ENCODE data around the gene STUB1.

Gene STUB1

DNA sequence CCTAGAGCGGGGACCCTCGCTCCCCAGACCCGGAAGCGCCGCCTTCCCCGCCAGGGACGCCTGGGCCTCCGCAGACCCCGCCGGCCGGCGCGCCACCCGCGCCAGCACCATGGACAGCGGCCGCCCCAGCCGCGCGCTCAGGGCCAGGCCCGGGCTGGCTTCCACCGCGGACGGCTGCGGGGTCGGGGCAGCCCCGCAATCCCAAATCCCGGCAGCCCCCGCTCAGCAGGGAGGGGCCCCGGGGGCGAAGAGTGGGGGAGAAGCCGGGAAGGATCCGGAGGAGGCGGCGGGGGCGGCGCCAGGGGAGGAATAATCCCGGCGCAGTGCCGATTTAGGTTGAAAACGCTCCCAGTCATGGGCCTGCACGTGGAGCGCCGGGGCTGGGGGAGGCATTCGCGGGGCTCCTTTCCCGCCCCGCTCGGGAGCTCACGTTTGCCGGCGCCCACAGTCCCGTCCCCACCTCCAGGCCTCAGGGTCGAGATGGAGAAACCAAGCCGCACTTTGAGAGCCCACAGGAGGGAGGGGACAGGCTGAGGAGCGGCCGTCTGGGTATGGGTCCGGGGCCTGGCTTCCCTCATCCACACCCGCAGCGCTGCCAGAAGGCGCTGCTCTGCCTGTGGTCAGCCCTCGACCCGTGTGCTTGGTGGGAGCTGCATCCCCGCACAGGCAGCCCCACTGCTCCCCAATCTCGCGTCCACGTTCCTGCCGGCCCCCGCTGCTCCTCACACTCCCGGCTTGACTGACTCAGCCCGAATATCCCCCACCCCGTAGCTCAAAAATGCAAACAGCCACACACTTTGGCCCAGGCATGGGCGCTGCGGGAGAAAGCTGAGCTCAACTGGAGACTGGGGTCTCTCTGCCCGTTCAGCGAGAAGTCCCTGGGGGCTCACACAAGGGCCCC, 20.7 kb downstream of the STUB1 start:
- TF ChIP-seq, protein P1, sequence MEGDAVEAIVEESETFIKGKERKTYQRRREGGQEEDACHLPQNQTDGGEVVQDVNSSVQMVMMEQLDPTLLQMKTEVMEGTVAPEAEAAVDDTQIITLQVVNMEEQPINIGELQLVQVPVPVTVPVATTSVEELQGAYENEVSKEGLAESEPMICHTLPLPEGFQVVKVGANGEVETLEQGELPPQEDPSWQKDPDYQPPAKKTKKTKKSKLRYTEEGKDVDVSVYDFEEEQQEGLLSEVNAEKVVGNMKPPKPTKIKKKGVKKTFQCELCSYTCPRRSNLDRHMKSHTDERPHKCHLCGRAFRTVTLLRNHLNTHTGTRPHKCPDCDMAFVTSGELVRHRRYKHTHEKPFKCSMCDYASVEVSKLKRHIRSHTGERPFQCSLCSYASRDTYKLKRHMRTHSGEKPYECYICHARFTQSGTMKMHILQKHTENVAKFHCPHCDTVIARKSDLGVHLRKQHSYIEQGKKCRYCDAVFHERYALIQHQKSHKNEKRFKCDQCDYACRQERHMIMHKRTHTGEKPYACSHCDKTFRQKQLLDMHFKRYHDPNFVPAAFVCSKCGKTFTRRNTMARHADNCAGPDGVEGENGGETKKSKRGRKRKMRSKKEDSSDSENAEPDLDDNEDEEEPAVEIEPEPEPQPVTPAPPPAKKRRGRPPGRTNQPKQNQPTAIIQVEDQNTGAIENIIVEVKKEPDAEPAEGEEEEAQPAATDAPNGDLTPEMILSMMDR (IDR thresholded peaks at IDR 0.05; ENCODE audit: low read depth, low read length, missing control alignments) = no peak
- in situ Hi-C loops (cut with HindIII; ENCODE audit: low pct_ligation_motif_present, low sequenced_read_pairs) = loop anchor here (25.0 kb wide), 1 partner anchor 286 kb away; the partner anchor contains the start of gene SOX8
- Histone ChIP-seq H3K27ac (no peak overlapping the region), H3K4me3 (ENCODE audit: low read depth, low read length) (no peak overlapping the region), H3K36me3 (replicated peaks) (no peaks in the 10 kb centered on the region), H3K27me3 (replicated peaks) (peaks cover 62% of the 10 kb centered on the region)
- DNase-seq = no peak

DNA sequence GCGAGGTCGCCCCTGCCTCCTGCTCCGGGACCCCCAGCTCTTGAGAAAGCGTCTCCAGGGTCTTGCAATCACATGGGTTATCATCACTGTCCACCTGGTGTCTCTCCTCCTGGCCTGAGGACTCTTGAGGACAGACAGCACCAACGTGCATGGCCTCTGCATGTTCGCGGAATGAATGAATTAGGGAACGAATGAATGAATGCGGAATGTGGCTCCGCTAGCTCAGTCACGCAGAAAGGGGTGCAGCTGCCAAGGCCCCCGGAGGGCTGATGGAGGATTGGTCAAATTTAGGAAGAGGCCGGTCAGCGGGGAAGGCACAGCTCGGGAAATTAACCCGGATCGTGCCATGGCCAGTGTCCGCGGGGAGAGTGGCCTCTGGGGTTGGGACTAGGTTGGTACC, 22.1 kb downstream of the STUB1 start:
- no peaks in the 10 kb centered on the region for H3K36me3 ChIP-seq (replicated peaks)
- in situ Hi-C loops (cut with HindIII; ENCODE audit: low pct_ligation_motif_present, low sequenced_read_pairs) = loop anchor here (25.0 kb wide), 1 partner anchor 285 kb away; the partner anchor contains the start of gene SOX8
- TF ChIP-seq, protein P1 (IDR thresholded peaks at IDR 0.05; ENCODE audit: low read depth, low read length, missing control alignments) = no peak
- H3K27ac ChIP-seq = no peak overlapping the region
- peaks cover 71% of the 10 kb centered on the region for H3K27me3 ChIP-seq (replicated peaks)
- H3K4me3 ChIP-seq (ENCODE audit: low read depth, low read length) = no peak overlapping the region
- DNase-seq = no peak

DNA sequence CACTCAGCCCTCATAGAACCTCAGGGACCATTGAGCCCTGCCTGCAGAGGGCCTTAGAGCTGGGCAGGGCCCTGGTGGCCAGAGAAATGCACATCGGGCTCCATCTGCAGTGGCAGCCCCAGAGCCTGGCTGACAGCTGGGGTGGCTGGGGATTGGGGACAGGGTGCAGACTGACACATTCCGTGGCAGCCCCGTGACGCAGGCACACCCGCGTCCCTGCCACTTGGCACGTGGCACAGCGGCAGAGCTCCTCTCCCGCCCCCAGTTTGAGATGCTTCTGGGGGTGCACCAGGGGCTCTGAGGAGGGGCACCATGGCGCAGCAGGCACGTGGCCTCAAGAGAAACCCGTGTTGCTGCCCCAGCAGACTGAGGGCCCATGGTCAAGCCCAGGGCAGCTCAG, 23.2 kb downstream of the STUB1 start:
- in situ Hi-C loops (cut with HindIII; ENCODE audit: low pct_ligation_motif_present, low sequenced_read_pairs) = loop anchor here (25.0 kb wide), 1 partner anchor 284 kb away; the partner anchor contains the start of gene SOX8
- H3K36me3 ChIP-seq (replicated peaks) = no peaks in the 10 kb centered on the region
- TF ChIP-seq, protein P1 (IDR thresholded peaks at IDR 0.05; ENCODE audit: low read depth, low read length, missing control alignments) = no peak
- H3K4me3 ChIP-seq (ENCODE audit: low read depth, low read length) = no peak overlapping the region
- H3K27me3 ChIP-seq (replicated peaks) = peaks cover 76% of the 10 kb centered on the region
- DNase-seq = no peak
- no peak overlapping the region for H3K27ac ChIP-seq

DNA sequence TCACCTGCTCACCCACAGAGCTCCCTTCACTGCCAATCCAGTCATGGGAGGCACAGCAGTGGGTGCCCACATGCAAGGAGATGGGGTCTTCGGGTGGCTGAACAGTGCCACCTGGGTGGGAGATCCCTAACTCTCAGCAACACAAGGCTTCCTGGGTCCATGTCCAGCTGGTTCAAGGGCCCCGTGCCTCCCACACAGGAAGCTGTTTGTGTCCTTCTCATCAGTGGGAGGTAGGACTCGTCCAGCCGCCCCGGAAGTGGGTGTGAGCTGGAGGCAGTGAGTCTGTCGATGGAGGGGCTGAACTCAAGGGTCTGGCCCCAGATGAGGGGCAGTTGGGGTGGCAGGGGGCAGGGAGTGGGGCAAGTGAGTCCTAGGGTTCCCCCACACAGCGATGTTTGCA, 23.8 kb downstream of the STUB1 start:
- no peak for DNase-seq
- Histone ChIP-seq H3K36me3 (replicated peaks) (no peaks in the 10 kb centered on the region), H3K4me3 (ENCODE audit: low read depth, low read length) (no peak overlapping the region), H3K27me3 (replicated peaks) (peaks cover 76% of the 10 kb centered on the region), H3K27ac (no peak overlapping the region)
- TF ChIP-seq, protein P1 (IDR thresholded peaks at IDR 0.05; ENCODE audit: low read depth, low read length, missing control alignments) = no peak
- in situ Hi-C loops (cut with HindIII; ENCODE audit: low pct_ligation_motif_present, low sequenced_read_pairs) = loop anchor here (25.0 kb wide), 1 partner anchor 283 kb away; the partner anchor contains the start of gene SOX8

DNA sequence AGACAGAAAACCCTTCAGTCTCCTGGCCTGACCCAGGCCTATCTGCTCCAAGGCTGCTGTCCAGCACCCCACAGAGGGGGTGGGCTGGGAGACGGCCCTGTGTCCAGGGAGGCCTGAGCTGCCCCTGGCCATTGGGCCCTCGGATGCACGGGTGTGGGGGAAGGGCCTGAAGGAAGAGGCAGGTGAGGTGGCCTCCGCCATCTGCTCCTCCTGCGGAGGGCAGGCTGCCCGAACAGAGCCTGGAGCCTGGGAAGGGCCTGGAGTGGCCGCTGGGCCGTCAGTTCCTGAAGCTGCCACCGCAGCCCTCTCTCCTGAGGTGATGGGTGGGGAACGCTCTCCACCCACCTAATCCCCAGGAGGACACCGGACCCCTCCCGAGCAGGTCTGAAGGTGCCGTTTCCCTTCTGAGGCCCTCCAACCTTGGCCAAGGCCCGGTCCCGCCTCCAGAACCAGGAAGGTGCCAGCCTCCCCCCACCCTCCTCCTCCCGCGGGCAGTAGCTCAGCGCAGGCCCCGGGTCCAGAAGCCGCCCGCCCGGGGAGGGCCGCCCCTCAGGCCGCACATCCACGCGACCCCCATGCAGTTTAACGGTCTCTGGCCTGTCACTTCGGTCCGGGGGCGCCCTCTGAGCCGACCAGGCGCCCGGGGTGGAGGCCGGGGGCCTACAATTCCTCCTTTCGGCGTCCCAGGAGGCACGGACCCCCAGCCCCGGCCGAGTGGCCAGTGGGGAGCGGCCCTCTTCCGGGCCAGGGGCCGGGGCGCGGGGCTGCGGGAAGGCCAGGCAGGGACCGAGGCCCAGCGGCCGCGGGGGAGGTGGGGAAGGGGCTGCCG, 24.6 kb downstream of the STUB1 start:
- Histone ChIP-seq H3K27me3 (replicated peaks) (peaks cover 75% of the 10 kb centered on the region), H3K4me3 (ENCODE audit: low read depth, low read length) (no peak overlapping the region), H3K36me3 (replicated peaks) (no peaks in the 10 kb centered on the region), H3K27ac (no peak overlapping the region)
- in situ Hi-C loops (cut with HindIII; ENCODE audit: low pct_ligation_motif_present, low sequenced_read_pairs) = loop anchor here (25.0 kb wide), 1 partner anchor 283 kb away; the partner anchor contains the start of gene SOX8
- TF ChIP-seq, protein P1 (IDR thresholded peaks at IDR 0.05; ENCODE audit: low read depth, low read length, missing control alignments) = no peak
- DNase-seq = no peak

Data from brain microvascular endothelial cell (primary cell).